Nasal cavity respiratory epithelium epithelial cell of viscerocranial mucosa (primary cell): ENCODE data around the gene GNA14. TPM values are rescaled to one million over a fixed set of nuclear protein-coding genes. Genes with fewer than 3 reads are reported as not detected.

Experiments used
- total RNA-seq: library from RNA; depleted of rRNA; stranded (reverse); fragments of >200 nt; gene quantifications from 2 replicates; pipeline ENCODE4 v1.2.3, GENCODE V29; 2014

Gene GNA14
- not detected in 2 replicates for total RNA-seq

DNA sequence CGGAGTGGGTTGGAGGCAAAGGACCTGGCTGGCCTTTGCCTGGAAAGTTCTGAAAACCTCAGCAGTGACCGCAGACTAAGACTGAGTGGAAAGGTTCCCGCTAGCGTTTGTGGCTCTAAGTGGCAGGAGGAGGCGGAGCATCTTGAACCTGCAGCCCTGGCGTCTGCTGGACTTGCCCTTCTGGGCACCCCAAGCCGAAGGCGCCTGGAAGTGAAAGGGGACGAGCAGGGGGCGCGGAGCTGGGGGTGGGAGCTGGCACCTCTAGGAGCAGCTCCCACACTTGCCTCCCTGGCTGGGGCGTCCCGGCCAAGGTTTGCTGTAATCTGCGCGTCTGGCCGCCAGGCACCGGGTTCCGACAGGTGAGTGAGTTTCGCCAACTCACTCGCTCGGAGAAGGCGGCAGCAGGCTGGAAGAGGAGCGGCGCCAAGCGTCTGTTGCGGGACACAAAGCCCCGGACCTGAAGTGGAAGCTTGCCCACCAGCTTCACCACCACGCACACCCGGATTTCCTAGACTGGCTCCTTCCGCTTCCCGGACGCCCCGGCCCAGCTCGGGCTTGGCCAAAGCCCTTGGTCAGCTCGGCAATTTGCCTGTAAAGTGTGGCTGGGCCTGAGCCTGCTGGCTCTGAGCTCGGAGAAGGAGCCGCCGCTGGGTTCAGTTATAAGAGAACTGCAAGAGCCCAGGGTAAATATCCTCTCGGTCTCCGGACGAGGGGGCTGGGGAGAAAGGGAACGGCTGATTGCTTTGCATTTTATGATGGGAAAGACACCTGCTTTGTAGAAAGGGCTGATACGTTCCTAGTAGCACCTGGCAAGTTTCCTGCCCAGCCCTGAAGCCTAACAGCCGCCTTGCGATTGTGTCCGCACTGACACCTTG, at the start of gene GNA14:
Gene GNA14, minus strand, starts transcription at position 89 of the 875 bp plus-strand sequence. CDS start 529 bp downstream, outside the sequence.

